ENCODE data around the gene NUP205.

- TF ChIP-seq CTCF (conservative IDR thresholded peaks at IDR 0.05; ENCODE audit: low read depth, low read length) (no peak), EZH2 (IDR thresholded peaks at IDR 0.05; ENCODE audit: borderline replicate concordance, low read depth, low read length, poor library complexity, severe bottlenecking) (no peak)
These were observed 1.2 kb downstream of the NUP205 start for GRCh38 chr7:135558881-135559280.
